Measurements from ENCODE around the gene DAGLA.

DAGLA gene

GRCh38 chr11:61712846-61713245 is 32.7 kb downstream of the DAGLA start:
- peak; percentile 52 to 81 for DNase-seq

DNA sequence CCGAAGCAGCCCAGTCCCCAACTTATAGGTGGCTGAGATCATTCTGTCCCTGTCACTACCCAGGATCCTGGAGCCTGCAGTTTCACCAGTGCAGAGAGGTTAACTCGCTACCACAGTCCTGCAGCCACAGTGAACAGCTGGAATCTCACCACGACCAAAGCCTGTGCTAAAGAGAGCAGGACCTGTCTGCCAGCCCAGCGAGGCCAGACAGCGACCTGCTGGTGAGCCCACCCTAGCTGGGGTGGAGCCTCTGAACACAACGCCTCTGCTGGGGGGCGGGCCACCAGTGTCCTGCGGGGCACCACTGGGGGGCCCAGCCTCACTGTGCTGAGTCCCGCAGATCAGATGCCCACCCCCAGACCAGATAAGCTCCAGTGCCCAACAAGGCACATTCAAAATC is 33.3 kb downstream of the DAGLA start:
- no peak for DNase-seq

GRCh38 chr11:61713906-61714305 is 33.7 kb downstream of the DAGLA start:
- DNase-seq = peak; percentile 49 to 57

DNA sequence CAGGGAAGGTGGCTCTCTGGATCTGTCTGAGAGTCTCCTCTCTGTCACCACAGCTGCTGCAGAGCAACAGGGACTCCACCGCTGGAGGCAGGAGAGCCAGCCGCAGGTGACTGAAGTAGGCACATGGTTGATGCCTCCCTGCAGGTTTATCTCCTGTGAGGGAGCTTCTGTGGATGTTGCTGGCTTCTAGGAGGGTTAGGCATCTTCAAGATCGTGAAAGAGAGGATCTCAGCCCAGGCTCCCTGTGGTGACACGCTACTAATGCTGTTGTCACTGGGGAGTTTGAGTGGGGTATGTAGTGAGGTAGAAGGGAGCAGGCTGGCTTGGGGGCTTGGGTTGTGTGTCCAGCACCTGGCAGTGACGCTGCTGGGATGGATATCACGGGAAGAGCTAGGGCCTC is 34.1 kb downstream of the DAGLA start:
- no peak for DNase-seq

- DNase-seq = no peak
Measured at GRCh38 chr11:61714916-61715315, 34.7 kb downstream of the DAGLA start.

DNA sequence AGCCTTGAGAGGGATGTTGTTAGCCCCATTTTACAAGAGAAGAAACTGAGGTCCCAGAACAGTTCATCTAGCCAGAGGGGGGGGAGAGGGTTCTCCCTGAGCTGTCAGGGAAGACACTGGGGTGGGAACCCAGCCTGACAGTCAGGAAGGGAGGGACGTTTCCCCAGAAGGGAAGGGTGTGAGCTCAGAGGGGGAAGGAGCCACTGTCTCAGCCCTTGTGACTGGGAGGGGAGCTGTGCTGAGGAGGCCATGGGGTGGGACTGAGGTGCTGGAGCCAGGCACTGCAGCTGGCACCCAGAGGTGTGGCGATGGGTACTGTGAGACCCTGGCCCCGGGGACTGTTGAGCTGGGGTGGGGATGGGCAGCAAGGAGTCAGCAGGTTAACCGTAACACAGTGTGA is 35.7 kb downstream of the DAGLA start:
- peak; percentile 62 to 78 for DNase-seq

GRCh38 chr11:61716478-61717285 is 36.5 kb downstream of the DAGLA start:
- peak; percentile 83 to 89 for DNase-seq

GRCh38 chr11:61717286-61718033 is 37.3 kb downstream of the DAGLA start:
- no peak for DNase-seq

- no peak for DNase-seq
Measured at GRCh38 chr11:61718046-61718531, 37.9 kb downstream of the DAGLA start.

- no peak for DNase-seq
Measured at GRCh38 chr11:61718621-61719302, 38.6 kb downstream of the DAGLA start.

GRCh38 chr11:61719978-61720377 is 39.8 kb downstream of the DAGLA start:
- no peak for DNase-seq

DNA sequence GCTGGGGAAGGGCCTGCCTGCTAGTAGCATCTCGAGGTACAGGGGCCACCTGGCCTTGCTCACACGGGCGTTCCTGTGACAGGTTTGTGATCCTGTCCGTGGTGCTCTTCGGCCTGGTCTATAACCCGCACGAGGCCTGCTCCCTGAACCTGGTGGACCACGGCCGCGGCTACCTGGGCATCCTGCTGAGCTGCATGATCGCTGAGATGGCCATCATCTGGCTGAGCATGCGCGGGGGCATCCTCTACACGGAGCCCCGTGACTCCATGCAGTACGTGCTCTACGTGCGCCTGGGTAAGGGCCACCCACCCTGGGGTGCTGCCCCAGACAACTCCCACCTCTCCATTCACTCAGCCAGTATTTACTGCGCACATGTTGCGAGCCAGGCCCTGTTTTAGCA is 40.4 kb downstream of the DAGLA start:
- no peak for DNase-seq

- no peak for DNase-seq
Measured at GRCh38 chr11:61724437-61724836, 44.2 kb downstream of the DAGLA start.

DNA sequence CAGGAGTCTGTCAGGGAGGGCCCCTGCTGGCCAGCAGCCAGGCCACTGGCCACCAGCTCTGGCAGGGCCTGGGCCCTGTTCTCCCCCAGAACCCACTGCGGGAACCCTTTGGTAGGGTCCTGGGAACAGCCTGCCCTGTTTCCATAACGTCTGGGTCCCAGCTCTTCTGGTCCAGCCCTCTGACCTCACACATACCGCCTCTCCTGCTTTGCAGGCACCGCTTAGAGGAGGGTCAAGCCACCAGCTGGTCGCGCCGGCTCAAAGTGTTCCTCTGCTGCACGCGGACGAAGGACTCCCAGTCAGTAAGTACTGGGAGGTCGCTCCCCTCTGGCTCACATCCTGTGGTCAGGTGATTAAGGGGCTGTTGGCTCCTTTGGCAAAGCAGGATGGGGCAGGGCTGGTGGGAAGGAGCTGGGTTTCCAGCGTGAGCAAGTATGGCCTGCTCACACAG is 45.6 kb downstream of the DAGLA start:
- DNase-seq = no peak

DNA sequence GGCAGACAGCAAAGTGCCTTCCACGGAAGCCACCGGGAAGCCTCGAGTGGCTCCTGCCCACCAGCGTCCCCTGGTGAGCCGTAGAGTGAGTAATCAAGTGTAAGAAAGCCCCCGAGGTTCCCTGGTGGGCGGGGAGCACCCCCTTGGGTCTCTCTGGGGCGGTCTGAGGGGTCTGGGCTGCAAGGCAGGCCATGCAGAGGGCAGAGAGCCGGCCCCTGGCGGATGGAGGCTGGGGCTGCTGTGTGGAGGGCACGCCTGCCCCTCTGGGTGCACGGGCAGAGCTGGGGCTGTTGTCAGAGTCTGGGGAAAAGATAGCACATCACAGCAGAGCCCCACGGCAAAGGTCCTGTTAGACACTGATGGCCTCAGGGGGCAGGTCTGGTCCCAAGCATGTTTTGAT is 46.6 kb downstream of the DAGLA start:
- DNase-seq = no peak

DNA sequence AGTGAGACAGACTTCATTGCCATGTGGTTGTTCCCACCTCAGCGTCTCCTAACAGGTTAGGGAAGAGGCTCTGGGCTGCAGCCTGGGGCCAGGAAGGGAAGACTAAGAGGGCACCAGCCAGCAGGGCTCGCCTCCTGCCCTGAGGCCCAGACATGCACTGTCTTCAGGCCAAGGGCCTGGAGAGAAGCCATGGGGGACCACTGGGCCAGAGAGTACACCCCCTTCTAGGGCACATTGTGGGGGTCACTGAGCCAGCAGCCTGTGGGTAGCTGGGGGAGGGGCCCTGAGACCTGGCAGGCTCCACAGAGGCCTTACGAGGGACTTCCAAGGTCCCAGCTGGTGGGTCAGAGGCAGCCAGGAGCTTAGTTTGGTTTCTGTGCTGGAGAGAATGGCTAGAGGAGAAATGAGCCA is 47.2 kb downstream of the DAGLA start:
- DNase-seq = no peak

DNA sequence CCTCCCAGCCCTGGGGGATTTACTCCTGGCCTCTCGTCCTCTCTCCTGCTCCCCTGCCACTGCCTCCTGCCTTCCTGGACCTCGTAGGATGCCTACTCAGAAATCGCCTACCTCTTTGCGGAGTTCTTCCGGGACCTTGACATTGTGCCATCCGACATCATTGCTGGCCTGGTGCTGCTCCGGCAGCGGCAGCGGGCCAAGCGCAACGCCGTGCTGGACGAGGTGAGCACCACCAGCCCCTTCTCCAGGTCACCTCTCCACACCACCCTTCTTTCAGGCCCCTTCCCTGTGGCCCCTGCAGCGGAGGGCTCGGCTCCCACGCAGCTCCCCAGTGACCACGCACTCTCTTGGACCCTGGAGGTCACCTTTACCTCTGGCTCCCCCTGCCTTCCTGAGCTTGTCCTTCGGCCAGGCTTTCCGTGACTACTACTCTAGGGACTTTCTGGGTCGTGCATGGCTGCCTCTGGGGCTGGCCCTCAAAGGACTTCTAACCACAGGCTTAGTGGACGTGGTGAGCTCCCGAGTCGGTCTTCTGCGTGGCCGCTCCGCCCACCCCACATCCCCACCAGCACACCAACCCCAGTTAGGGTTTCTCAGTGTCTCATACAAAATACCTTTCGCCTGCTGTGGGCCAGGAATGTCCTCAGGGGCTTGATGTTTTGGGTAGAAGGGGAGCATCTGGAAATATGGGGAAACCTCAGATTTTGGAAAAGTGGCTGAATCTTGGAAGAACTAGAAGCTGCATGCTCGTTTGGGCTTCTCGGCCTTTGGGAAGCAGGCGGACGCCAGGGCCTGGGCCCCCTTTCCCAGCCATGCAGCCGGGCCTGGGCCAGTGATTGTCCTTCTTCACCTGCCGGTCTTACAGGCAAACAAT is 48.1 kb downstream of the DAGLA start:
- no peak for DNase-seq

GRCh38 chr11:61728940-61729219 is 48.7 kb downstream of the DAGLA start:
- DNase-seq = no peak

- no peak for DNase-seq
Measured at GRCh38 chr11:61730240-61730994, 50.2 kb downstream of the DAGLA start.

DNA sequence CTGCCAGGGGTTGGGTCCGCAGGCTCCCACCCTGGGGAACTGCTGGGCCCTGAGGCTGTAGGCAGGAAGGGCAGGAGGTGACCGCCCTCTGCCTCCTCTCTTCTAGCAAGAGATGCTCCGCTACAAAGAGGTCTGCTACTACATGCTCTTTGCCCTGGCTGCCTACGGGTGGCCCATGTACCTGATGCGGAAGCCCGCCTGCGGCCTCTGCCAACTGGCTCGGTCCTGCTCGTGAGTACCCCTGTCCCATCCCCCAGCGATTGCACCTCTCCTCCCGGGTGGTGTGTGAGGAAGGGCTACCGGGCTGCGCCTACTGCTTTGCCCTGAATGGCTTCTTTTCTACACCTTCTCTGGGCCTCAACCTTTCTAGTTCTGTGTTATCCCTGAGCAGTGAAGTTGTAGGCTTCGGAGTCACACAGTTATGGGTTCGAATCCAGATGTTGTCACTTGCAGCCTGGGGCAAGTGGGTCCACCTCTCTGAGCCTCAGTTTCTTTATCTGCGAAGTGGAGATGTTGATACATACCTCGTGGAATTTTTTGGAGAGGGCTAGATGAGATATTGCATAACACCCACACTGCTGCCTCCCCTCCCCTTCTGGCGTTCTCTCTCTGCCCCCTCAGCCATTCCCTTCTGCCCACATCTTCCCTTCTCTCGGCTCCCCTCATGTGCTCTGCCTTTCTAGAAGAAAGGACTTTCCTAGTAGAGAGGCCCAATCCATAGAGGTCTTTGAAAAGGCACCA is 51.2 kb downstream of the DAGLA start:
- no peak for DNase-seq
